Measurements from ENCODE around the gene ZC3H14.

Gene ZC3H14

DNA sequence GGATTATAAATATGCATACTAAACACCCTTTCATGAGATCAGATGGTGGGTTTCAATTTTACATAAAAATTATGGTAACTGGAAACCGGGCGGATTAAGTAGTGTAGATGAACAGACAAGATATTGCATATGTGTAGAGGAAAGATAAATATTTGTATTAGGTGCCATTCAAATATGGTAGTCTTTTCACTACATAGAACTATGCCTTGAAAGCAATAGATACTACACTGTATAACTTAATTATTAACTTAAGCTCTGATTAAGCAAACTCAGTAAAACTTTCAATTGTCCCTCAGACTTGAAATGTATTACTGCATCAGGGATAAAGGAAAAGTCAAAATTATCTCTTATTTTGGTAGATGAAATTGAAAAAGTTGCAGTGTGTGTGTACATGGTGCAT lies 10.0 kb upstream of the ZC3H14 start:
- Histone ChIP-seq H3K4me3 (ENCODE audit: control insufficient read depth in 1 of 7, extremely low read depth in 1 of 7, insufficient read depth in 4 of 7, low read depth in 2 of 7, low read length in 6 of 7) (no peak overlapping the region), H3K27me3 (replicated peaks in 2 of 5; ENCODE audit: control insufficient read depth in 4 of 5, insufficient read depth in 5 of 5, low read length in 4 of 5) (peaks cover 21 to 62% (median 36%) of the 10 kb centered on the region in 5 experiments), H3K36me3 (ENCODE audit: control insufficient read depth in 4 of 4, insufficient read depth in 4 of 4, low read length in 3 of 4) (no peaks in the 10 kb centered on the region), H3K9me3 (ENCODE audit: control extremely low read depth in 1 of 5, control insufficient read depth in 4 of 5, insufficient read depth in 2 of 5, low read depth in 1 of 5, low read length in 4 of 5) (no peaks in the 10 kb centered on the region), H3K27ac (ENCODE audit: insufficient read depth in 1 of 2, low read depth in 1 of 2, low read length in 2 of 2, poor library complexity in 1 of 2, severe bottlenecking in 2 of 2) (no peak overlapping the region), H3K4me1 (ENCODE audit: control extremely low read depth in 1 of 4, control insufficient read depth in 4 of 4, insufficient read depth in 4 of 4, low read length in 3 of 4) (peaks cover 2 to 33% (median 28%) of the 10 kb centered on the region in 4 experiments)
- no CpG with 5 or more reads among the region's 2 CpGs for WGBS (ENCODE audit: insufficient coverage)
- DNase-seq, result peak in 1 of 3 donors; percentile 10
- POLR2A ChIA-PET, result no interaction called here
- CTCF ChIA-PET, result interaction anchor here (1.0 to 1.1 kb wide), 2 partner anchors 12 to 538 kb away, joined by 3 read pairs; no protein-coding TSS in a partner anchor

DNA sequence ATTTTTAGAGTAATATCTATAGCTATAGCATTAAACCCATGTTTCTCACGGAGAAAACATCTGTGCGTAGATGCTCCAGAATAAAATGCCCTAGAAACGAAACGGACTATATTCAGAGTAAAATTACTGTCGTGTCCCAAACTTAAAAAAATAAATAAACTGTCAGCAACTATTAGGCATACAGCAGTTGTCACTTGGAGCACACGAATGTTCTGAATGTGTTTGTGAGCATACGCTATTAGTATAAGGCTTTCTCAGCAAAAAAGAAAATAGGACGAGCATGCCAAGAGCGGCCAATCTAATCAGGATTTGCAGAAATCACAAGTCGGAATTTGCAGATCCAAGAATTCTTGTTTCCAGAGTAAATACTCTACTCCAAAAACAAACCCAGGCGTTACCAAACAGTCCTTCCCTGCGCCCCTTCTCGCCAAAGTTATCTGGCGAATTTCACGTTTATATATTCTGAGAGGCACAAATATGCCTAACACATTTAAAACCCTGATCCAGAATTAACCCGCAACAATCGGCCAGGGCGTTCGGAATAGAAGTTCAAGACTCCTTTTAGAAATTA lies 8.9 kb upstream of the ZC3H14 start:
- H3K4me3 ChIP-seq (ENCODE audit: control insufficient read depth in 1 of 7, extremely low read depth in 1 of 7, insufficient read depth in 4 of 7, low read depth in 2 of 7, low read length in 6 of 7), result peak overlapping the region in 5 of 7 experiments; percentile 6 to 65 (median 53)
- DNase-seq, result peak in 2 of 3 donors; percentile 43 to 52
- CTCF ChIA-PET, result no interaction called here
- no peaks in the 10 kb centered on the region for H3K36me3 ChIP-seq (ENCODE audit: control insufficient read depth in 4 of 4, insufficient read depth in 4 of 4, low read length in 3 of 4)
- POLR2A ChIA-PET, result no interaction called here
- H3K9me3 ChIP-seq (ENCODE audit: control extremely low read depth in 1 of 5, control insufficient read depth in 4 of 5, insufficient read depth in 2 of 5, low read depth in 1 of 5, low read length in 4 of 5), result no peaks in the 10 kb centered on the region
- H3K27ac ChIP-seq (ENCODE audit: insufficient read depth in 1 of 2, low read depth in 1 of 2, low read length in 2 of 2, poor library complexity in 1 of 2, severe bottlenecking in 2 of 2), result no peak overlapping the region
- H3K4me1 ChIP-seq (ENCODE audit: control extremely low read depth in 1 of 4, control insufficient read depth in 4 of 4, insufficient read depth in 4 of 4, low read length in 3 of 4), result peaks cover 2 to 33% (median 28%) of the 10 kb centered on the region in 4 experiments
- peaks cover 21 to 65% (median 36%) of the 10 kb centered on the region in 5 experiments for H3K27me3 ChIP-seq (replicated peaks in 2 of 5; ENCODE audit: control insufficient read depth in 4 of 5, insufficient read depth in 5 of 5, low read length in 4 of 5)
- 13% methylated on average over 17 of the region's 19 CpGs for WGBS (ENCODE audit: insufficient coverage)

DNA sequence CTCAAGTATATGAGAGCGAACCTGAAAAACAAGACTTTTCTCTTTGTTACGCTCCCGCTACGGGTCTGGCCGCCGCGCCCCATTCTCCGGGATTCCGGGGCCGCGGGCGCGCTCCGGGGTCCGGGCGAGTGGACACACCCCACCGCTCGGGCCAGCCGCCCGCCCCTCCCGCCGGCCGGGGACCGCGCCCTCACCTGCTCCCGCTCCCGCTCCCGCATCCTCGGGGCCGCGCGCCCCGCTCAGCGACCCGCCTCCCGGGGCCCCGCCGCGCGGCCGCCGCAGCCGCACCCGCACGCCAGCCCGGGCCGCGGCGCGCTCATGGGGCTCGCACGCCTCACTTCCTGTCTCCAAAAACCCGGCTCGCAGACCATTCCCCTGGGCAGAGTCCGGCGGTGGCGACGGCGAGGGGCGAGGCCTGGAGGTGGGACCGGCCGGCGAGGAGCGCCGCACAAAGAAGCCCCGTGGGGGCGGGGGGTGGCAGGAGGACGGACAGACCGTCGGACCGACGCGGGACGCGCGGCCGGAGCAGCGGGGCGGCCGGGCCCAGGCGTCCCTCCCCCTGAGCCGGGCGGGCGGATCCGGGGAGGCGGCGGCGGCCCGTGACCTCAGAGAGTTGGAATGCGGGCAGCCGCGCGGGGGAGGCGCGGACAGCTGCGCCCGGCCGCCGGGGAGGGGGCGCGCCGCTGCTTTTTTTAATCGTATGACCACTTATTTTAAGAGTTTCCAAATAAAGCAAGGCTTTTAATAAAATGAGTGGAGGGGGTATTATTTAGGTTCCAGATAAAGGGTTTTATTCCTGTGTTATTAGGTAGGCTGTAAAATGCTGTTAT lies 8.2 kb upstream of the ZC3H14 start, which contains the start of gene PTPN21:
PTPN21 (minus strand) TSS at position 551 of the 830 bp plus-strand sequence. CDS start 4,590 bp downstream, outside the sequence.
- peak in 2 of 3 donors; percentile 21 to 40 for DNase-seq
- under 1% methylated on average over 62 of the region's 103 CpGs for WGBS (ENCODE audit: insufficient coverage)
- H3K36me3 ChIP-seq (ENCODE audit: control insufficient read depth in 4 of 4, insufficient read depth in 4 of 4, low read length in 3 of 4), result no peaks in the 10 kb centered on the region
- peak within 1 kb of the TSS; percentile 1 to 65 (median 50) for H3K4me3 ChIP-seq (ENCODE audit: control insufficient read depth in 1 of 7, extremely low read depth in 1 of 7, insufficient read depth in 4 of 7, low read depth in 2 of 7, low read length in 6 of 7)
- H3K9me3 ChIP-seq (ENCODE audit: control extremely low read depth in 1 of 5, control insufficient read depth in 4 of 5, insufficient read depth in 2 of 5, low read depth in 1 of 5, low read length in 4 of 5), result no peaks in the 10 kb centered on the region
- no peak within 1 kb of the TSS for H3K27ac ChIP-seq (ENCODE audit: insufficient read depth in 1 of 2, low read depth in 1 of 2, low read length in 2 of 2, poor library complexity in 1 of 2, severe bottlenecking in 2 of 2)
- POLR2A ChIA-PET, result no interaction called here
- peaks cover 2 to 33% (median 28%) of the 10 kb centered on the region in 4 experiments for H3K4me1 ChIP-seq (ENCODE audit: control extremely low read depth in 1 of 4, control insufficient read depth in 4 of 4, insufficient read depth in 4 of 4, low read length in 3 of 4)
- H3K27me3 ChIP-seq (replicated peaks in 2 of 5; ENCODE audit: control insufficient read depth in 4 of 5, insufficient read depth in 5 of 5, low read length in 4 of 5), result peaks cover 21 to 72% (median 36%) of the 10 kb centered on the region in 5 experiments
- CTCF ChIA-PET, result no interaction called here

DNA sequence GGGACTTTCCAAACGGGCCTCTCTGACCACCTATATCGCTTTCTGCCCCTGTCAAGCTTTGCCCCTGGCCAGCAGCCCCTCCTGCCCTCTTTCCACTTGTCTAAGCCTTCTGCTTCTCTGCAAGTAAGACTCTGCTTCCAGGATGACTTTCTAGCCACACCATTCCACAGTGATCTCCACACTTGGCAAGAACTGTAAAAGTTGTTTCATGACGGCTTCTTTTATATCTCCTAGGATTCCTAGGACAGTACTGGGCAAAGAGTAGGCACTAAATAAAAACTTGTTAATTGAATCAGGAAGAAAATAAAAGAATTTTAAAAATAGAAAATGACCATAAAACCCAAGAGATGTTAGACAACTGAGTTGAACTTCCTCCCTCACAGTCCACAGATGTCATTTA lies 6.3 kb upstream of the ZC3H14 start:
- Histone ChIP-seq H3K27me3 (replicated peaks in 2 of 5; ENCODE audit: control insufficient read depth in 4 of 5, insufficient read depth in 5 of 5, low read length in 4 of 5) (peaks cover 22 to 73% (median 38%) of the 10 kb centered on the region in 5 experiments), H3K9me3 (ENCODE audit: control extremely low read depth in 1 of 5, control insufficient read depth in 4 of 5, insufficient read depth in 2 of 5, low read depth in 1 of 5, low read length in 4 of 5) (no peaks in the 10 kb centered on the region), H3K4me1 (ENCODE audit: control extremely low read depth in 1 of 4, control insufficient read depth in 4 of 4, insufficient read depth in 4 of 4, low read length in 3 of 4) (peaks cover 2 to 29% (median 21%) of the 10 kb centered on the region in 4 experiments), H3K4me3 (ENCODE audit: control insufficient read depth in 1 of 7, extremely low read depth in 1 of 7, insufficient read depth in 4 of 7, low read depth in 2 of 7, low read length in 6 of 7) (no peak overlapping the region), H3K36me3 (ENCODE audit: control insufficient read depth in 4 of 4, insufficient read depth in 4 of 4, low read length in 3 of 4) (no peaks in the 10 kb centered on the region), H3K27ac (ENCODE audit: insufficient read depth in 1 of 2, low read depth in 1 of 2, low read length in 2 of 2, poor library complexity in 1 of 2, severe bottlenecking in 2 of 2) (no peak overlapping the region)
- ChIA-PET CTCF (interaction anchor here (1.1 to 1.6 kb wide), 3 partner anchors 16 to 611 kb away, joined by 3 to 5 read pairs (median 3); no protein-coding TSS in a partner anchor), POLR2A (no interaction called here)
- 40% methylated on average over 2 of the region's 3 CpGs for WGBS (ENCODE audit: insufficient coverage)
- DNase-seq, result no peak

DNA sequence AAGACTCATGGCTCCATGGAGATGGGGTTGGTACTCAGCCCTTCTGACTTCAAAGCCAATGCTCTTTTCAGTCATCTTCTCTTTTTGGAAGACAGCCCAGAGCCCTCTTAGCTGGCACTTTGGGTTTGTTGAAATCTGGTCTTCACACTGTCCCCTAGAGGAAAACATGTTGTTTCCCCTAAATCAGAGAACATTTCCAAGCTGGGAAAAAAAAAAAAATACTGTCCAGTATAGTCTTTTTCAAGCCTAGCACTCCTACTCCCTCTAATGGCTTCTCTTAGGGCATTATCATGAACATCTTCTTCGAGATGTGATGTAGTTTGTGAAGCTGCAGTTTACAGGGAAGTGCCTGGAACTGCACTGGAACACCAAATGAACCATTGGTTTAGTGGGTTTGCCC lies 3.0 kb upstream of the ZC3H14 start:
- Histone ChIP-seq H3K27me3 (replicated peaks in 2 of 5; ENCODE audit: control insufficient read depth in 4 of 5, insufficient read depth in 5 of 5, low read length in 4 of 5) (peaks cover 11 to 44% (median 20%) of the 10 kb centered on the region in 5 experiments), H3K9me3 (ENCODE audit: control extremely low read depth in 1 of 5, control insufficient read depth in 4 of 5, insufficient read depth in 2 of 5, low read depth in 1 of 5, low read length in 4 of 5) (no peaks in the 10 kb centered on the region), H3K36me3 (ENCODE audit: control insufficient read depth in 4 of 4, insufficient read depth in 4 of 4, low read length in 3 of 4) (no peaks in the 10 kb centered on the region), H3K4me3 (ENCODE audit: control insufficient read depth in 1 of 7, extremely low read depth in 1 of 7, insufficient read depth in 4 of 7, low read depth in 2 of 7, low read length in 6 of 7) (no peak overlapping the region), H3K4me1 (ENCODE audit: control extremely low read depth in 1 of 4, control insufficient read depth in 4 of 4, insufficient read depth in 4 of 4, low read length in 3 of 4) (peaks cover 5 to 23% (median 18%) of the 10 kb centered on the region in 4 experiments), H3K27ac (ENCODE audit: insufficient read depth in 1 of 2, low read depth in 1 of 2, low read length in 2 of 2, poor library complexity in 1 of 2, severe bottlenecking in 2 of 2) (no peak overlapping the region)
- 40% methylated on average over 1 of the region's 1 CpG for WGBS (ENCODE audit: insufficient coverage)
- DNase-seq, result peak in 2 of 3 donors; percentile 27 to 34
- ChIA-PET POLR2A (interaction anchor here (0.7 kb wide), 1 partner anchor 43 kb away, joined by 3 read pairs; no protein-coding TSS in a partner anchor), CTCF (interaction anchor here (1.4 to 1.8 kb wide), 2 partner anchors 69 to 71 kb away, joined by 4 to 5 read pairs; no protein-coding TSS in a partner anchor)

DNA sequence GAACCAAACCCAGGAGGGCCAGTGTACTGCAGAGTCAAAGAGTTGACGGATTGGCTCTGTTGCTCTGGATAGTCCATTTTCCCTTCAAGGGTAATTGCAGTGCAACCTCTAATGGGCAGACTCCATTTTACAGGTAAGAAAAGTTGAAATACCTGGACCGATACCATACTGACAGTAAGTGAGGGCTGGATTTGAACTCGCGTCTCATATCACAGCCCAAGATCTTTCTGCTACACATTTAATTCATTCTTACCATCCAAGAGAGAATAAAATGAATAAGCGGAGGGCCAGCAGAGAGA lies 356 bp upstream of the ZC3H14 start:
- ChIA-PET CTCF (interaction anchor here (1.3 to 1.5 kb wide), 2 partner anchors 14 to 450 kb away, joined by 3 read pairs; no protein-coding TSS in a partner anchor), POLR2A (no interaction called here)
- Histone ChIP-seq H3K4me3 (ENCODE audit: control insufficient read depth in 1 of 7, extremely low read depth in 1 of 7, insufficient read depth in 4 of 7, low read depth in 2 of 7, low read length in 6 of 7) (peak overlapping the region in 6 of 7 experiments; percentile 84 to 96 (median 89)), H3K4me1 (ENCODE audit: control extremely low read depth in 1 of 4, control insufficient read depth in 4 of 4, insufficient read depth in 4 of 4, low read length in 3 of 4) (peaks cover 5 to 17% (median 12%) of the 10 kb centered on the region in 4 experiments), H3K36me3 (ENCODE audit: control insufficient read depth in 4 of 4, insufficient read depth in 4 of 4, low read length in 3 of 4) (peaks cover 0 to 2% (median 0%) of the 10 kb centered on the region in 4 experiments), H3K27me3 (replicated peaks in 2 of 5; ENCODE audit: control insufficient read depth in 4 of 5, insufficient read depth in 5 of 5, low read length in 4 of 5) (peaks cover 2 to 24% (median 6%) of the 10 kb centered on the region in 5 experiments), H3K27ac (ENCODE audit: insufficient read depth in 1 of 2, low read depth in 1 of 2, low read length in 2 of 2, poor library complexity in 1 of 2, severe bottlenecking in 2 of 2) (no peak overlapping the region), H3K9me3 (ENCODE audit: control extremely low read depth in 1 of 5, control insufficient read depth in 4 of 5, insufficient read depth in 2 of 5, low read depth in 1 of 5, low read length in 4 of 5) (no peaks in the 10 kb centered on the region)
- WGBS (ENCODE audit: insufficient coverage), result 35% methylated on average over 5 of the region's 5 CpGs
- no peak for DNase-seq

Data from common myeloid progenitor, CD34-positive (primary cell).